ENCODE measurements around the gene ZNF24. TPM values are rescaled to one million over a fixed set of nuclear protein-coding genes. Genes with fewer than 3 reads are reported as not detected.

ZNF24 gene
- polyA plus RNA-seq, 3 donors: 69.5 to 81.8 (median 76.1) TPM

GRCh38 chr18:35326695-35327387 lies 17.4 kb downstream of the ZNF24 start:
- DNase-seq (ENCODE audit: extremely low read depth in 1 of 11, low read depth in 9 of 11, low spot score in 4 of 11): no peak

GRCh38 chr18:35324926-35325655 lies 19.1 kb downstream of the ZNF24 start:
- no peak for DNase-seq (ENCODE audit: extremely low read depth in 1 of 11, low read depth in 9 of 11, low spot score in 4 of 11)

- no peak for DNase-seq (ENCODE audit: extremely low read depth in 1 of 11, low read depth in 9 of 11, low spot score in 4 of 11)
Observed at GRCh38 chr18:35322486-35323458, 21.4 kb downstream of the ZNF24 start.

- DNase-seq (ENCODE audit: extremely low read depth in 1 of 11, low read depth in 9 of 11, low spot score in 4 of 11): no peak
Observed at GRCh38 chr18:35311496-35311895, 32.7 kb downstream of the ZNF24 start.

GRCh38 chr18:35306588-35307250 lies 37.5 kb downstream of the ZNF24 start:
- DNase-seq (ENCODE audit: extremely low read depth in 1 of 11, low read depth in 9 of 11, low spot score in 4 of 11): no peak

- DNase-seq (ENCODE audit: extremely low read depth in 1 of 11, low read depth in 9 of 11, low spot score in 4 of 11): no peak
Observed at GRCh38 chr18:35303610-35304009, 40.6 kb downstream of the ZNF24 start.

- no peak for DNase-seq (ENCODE audit: extremely low read depth in 1 of 11, low read depth in 9 of 11, low spot score in 4 of 11)
Observed at GRCh38 chr18:35296060-35296459, 48.2 kb downstream of the ZNF24 start.

GRCh38 chr18:35291166-35291565 lies 53.1 kb downstream of the ZNF24 start:
- DNase-seq (ENCODE audit: extremely low read depth in 1 of 11, low read depth in 9 of 11, low spot score in 4 of 11): no peak

- DNase-seq (ENCODE audit: extremely low read depth in 1 of 11, low read depth in 9 of 11, low spot score in 4 of 11): peak; percentile 90 to 95 (median 94)
Observed at GRCh38 chr18:35290094-35290735, 54.0 kb downstream of the ZNF24 start, which contains the start of gene ZSCAN30. Gene ZSCAN30, minus strand, starts transcription at chr18:35290229. Its CDS starts 25,877 bp downstream, at chr18:35264352.

GRCh38 chr18:35289727-35290093 lies 54.5 kb downstream of the ZNF24 start:
- DNase-seq (ENCODE audit: extremely low read depth in 1 of 11, low read depth in 9 of 11, low spot score in 4 of 11): peak in 5 of 11 donors; percentile 18 to 38 (median 34)

GRCh38 chr18:35289293-35289692 lies 54.9 kb downstream of the ZNF24 start:
- peak in 1 of 11 donors; percentile 2 for DNase-seq (ENCODE audit: extremely low read depth in 1 of 11, low read depth in 9 of 11, low spot score in 4 of 11)

- no peak for DNase-seq (ENCODE audit: extremely low read depth in 1 of 11, low read depth in 9 of 11, low spot score in 4 of 11)
Observed at GRCh38 chr18:35284841-35285240, 59.4 kb downstream of the ZNF24 start.

GRCh38 chr18:35283923-35284794 lies 60.1 kb downstream of the ZNF24 start:
- DNase-seq (ENCODE audit: extremely low read depth in 1 of 11, low read depth in 9 of 11, low spot score in 4 of 11): no peak

- no peak for DNase-seq (ENCODE audit: extremely low read depth in 1 of 11, low read depth in 9 of 11, low spot score in 4 of 11)
Observed at GRCh38 chr18:35282353-35282752, 61.9 kb downstream of the ZNF24 start.

Measured in renal cortex interstitium (tissue), 11 donors.